ENCODE measurements around the gene ZDHHC18. TPM values are rescaled to one million over a fixed set of nuclear protein-coding genes. Genes with fewer than 3 reads are reported as not detected.
"Not testable (repeated sequence)": the region's sequence is repeated elsewhere in the genome, so short reads cannot be mapped to it uniquely, and the experiment has no call there.

The ZDHHC18 gene
- total RNA-seq, 4 donors from 2014 or later = 14.1 to 28.4 (median 18.8) TPM

GRCh38 chr1:26877326-26877725 lies 50.8 kb downstream of the ZDHHC18 start:
- WGBS, 2 donors = 69 to 79% methylated on average over 2 of the region's 2 CpGs
- H3K4me3 ChIP-seq (ENCODE audit: low read depth, poor library complexity, severe bottlenecking) = no peak overlapping the region
- TF ChIP-seq POLR2A (IDR thresholded peaks at IDR 0.05) = no peak
- no peak for TF ChIP-seq CTCF (IDR thresholded peaks at IDR 0.05)
- intact Hi-C loops (cut with DNase I; ENCODE audit: low total_unique reads) = no loop called here
- DNase-seq (ENCODE audit: low spot score in 2 of 2) = no peak

GRCh38 chr1:26879793-26880192 lies 53.3 kb downstream of the ZDHHC18 start:
- DNase-seq (ENCODE audit: low spot score in 2 of 2) = no peak
- 88 to 98% methylated on average over 4 of the region's 4 CpGs for WGBS, 2 donors
- no peak overlapping the region for H3K4me3 ChIP-seq (ENCODE audit: low read depth, poor library complexity, severe bottlenecking)
- TF ChIP-seq CTCF (IDR thresholded peaks at IDR 0.05) = no peak
- TF ChIP-seq POLR2A (IDR thresholded peaks at IDR 0.05) = no peak
- intact Hi-C loops (cut with DNase I; ENCODE audit: low total_unique reads) = no loop called here

GRCh38 chr1:26881611-26882010 lies 55.1 kb downstream of the ZDHHC18 start:
- H3K4me3 ChIP-seq (ENCODE audit: low read depth, poor library complexity, severe bottlenecking); DNase-seq (ENCODE audit: low spot score in 2 of 2); intact Hi-C loops (cut with DNase I; ENCODE audit: low total_unique reads): not testable (repeated sequence)
- WGBS, 2 donors = 86 to 88% methylated on average over 6 of the region's 6 CpGs

GRCh38 chr1:26882696-26883463 lies 56.4 kb downstream of the ZDHHC18 start:
- 90 to 91% methylated on average over 5 of the region's 5 CpGs for whole genome bisulfite sequencing, 2 donors
- intact Hi-C loops (cut with DNase I; ENCODE audit: low total_unique reads) = no loop called here
- no peak for TF ChIP-seq CTCF (IDR thresholded peaks at IDR 0.05)
- no peak for TF ChIP-seq POLR2A (IDR thresholded peaks at IDR 0.05)
- no peak overlapping the region for H3K4me3 ChIP-seq (ENCODE audit: low read depth, poor library complexity, severe bottlenecking)
- no peak for DNase-seq (ENCODE audit: low spot score in 2 of 2)

GRCh38 chr1:26887125-26887524 lies 60.6 kb downstream of the ZDHHC18 start:
- no peak overlapping the region for H3K4me3 ChIP-seq (ENCODE audit: low read depth, poor library complexity, severe bottlenecking)
- WGBS, 2 donors = 70 to 84% methylated on average over 1 of the region's 1 CpG
- TF ChIP-seq CTCF (IDR thresholded peaks at IDR 0.05) (no peak), POLR2A (IDR thresholded peaks at IDR 0.05) (no peak)
- intact Hi-C loops (cut with DNase I; ENCODE audit: low total_unique reads) = loop anchor here (5.0 kb wide), 1 partner anchor 90 kb away; no protein-coding TSS in a partner anchor
- DNase-seq (ENCODE audit: low spot score in 2 of 2) = no peak

GRCh38 chr1:26888231-26888630 lies 61.7 kb downstream of the ZDHHC18 start:
- TF ChIP-seq POLR2A (IDR thresholded peaks at IDR 0.05) = no peak
- no peak for TF ChIP-seq CTCF (IDR thresholded peaks at IDR 0.05)
- WGBS, 2 donors = 71 to 89% methylated on average over 1 of the region's 1 CpG
- DNase-seq (ENCODE audit: low spot score in 2 of 2) = no peak
- no peak overlapping the region for H3K4me3 ChIP-seq (ENCODE audit: low read depth, poor library complexity, severe bottlenecking)
- intact Hi-C loops (cut with DNase I; ENCODE audit: low total_unique reads) = loop anchor here (5.0 kb wide), 1 partner anchor 91 kb away; no protein-coding TSS in a partner anchor

All from lower leg skin (tissue), 4 donors.